ENCODE results near the gene PIP5K1B. TPM values are rescaled to one million over a fixed set of nuclear protein-coding genes. Genes with fewer than 3 reads are reported as not detected.

PIP5K1B gene
- total RNA-seq, 1 experiment from 2014 or later, result 5.2 TPM

DNA sequence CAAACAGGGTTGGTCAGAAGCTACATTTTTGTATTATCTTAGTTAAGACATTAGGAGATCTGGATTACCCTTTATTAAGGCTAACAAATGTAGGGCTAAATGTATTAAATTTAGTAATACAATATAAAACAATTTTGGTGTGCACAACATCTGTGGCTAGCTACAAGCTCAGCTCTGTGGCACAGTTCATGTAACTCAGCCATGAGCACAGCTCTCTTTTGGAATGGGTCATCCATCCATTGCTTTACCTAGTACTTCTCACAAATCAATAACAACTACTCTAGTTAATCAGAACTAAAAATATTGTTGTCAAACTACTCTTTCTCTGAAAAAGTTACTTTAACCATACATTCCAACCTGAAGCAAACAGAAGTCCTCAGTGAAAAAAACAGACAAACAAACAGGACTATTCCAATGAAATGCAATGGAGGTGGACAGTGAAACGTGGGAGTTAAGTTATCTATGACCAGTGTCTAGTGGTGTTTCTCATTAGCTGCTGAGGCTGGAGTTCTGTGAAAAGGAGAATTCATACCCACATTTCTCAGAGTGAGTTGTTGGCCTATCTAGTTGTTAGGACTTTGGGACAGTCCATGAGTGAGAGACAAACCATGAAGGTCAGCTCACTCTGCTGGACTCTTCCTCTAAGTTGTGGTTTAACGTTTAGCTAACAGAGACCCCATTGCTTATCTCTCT lies 55.1 kb downstream of the PIP5K1B start:
- DNase-seq (ENCODE audit: low spot score) (no peak), ATAC-seq (no peak)
- POLR2A ChIA-PET, result no interaction called here
- Mint-ChIP-seq H3K27ac (no peak overlapping the region), H3K36me3 (peaks cover 9% of the 10 kb centered on the region; the same call in 1 of the 2 replicates), H3K4me3 (no peak overlapping the region), H3K4me1 (peaks cover 21% of the 10 kb centered on the region), H3K9me3 (peaks cover 22% of the 10 kb centered on the region), H3K27me3 (ENCODE audit: low read depth) (no peaks in the 10 kb centered on the region)
- CTCF ChIA-PET, result interaction anchor here (0.6 kb wide), 1 partner anchor 192 kb away, joined by 4 read pairs; no protein-coding TSS in a partner anchor
- TF ChIP-seq E2F1 (CRISPR knock-in tag; IDR thresholded peaks at IDR 0.05), result no peak
- no peak for TF ChIP-seq MAX (CRISPR knock-in tag; IDR thresholded peaks at IDR 0.05)
- no peak for TF ChIP-seq ZNF263 (CRISPR knock-in tag; IDR thresholded peaks at IDR 0.05; ENCODE audit: low read depth)
- no peak for TF ChIP-seq ATF1 (CRISPR knock-in tag; IDR thresholded peaks at IDR 0.05)
- TF ChIP-seq FOXJ3 (CRISPR knock-in tag; IDR thresholded peaks at IDR 0.05; ENCODE audit: borderline replicate concordance), result no peak
- TF ChIP-seq, protein P1, sequence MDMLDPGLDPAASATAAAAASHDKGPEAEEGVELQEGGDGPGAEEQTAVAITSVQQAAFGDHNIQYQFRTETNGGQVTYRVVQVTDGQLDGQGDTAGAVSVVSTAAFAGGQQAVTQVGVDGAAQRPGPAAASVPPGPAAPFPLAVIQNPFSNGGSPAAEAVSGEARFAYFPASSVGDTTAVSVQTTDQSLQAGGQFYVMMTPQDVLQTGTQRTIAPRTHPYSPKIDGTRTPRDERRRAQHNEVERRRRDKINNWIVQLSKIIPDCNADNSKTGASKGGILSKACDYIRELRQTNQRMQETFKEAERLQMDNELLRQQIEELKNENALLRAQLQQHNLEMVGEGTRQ (CRISPR knock-in tag; IDR thresholded peaks at IDR 0.05), result no peak
- no peak for TF ChIP-seq ZSCAN18 (CRISPR knock-in tag; IDR thresholded peaks at IDR 0.05)

GRCh38 chr9:68760674-68761333 lies 55.8 kb downstream of the PIP5K1B start:
- DNase-seq (ENCODE audit: low spot score), result no peak
- Mint-ChIP-seq H3K4me3 (no peak overlapping the region), H3K36me3 (peaks cover 9% of the 10 kb centered on the region; the same call in 1 of the 2 replicates), H3K27ac (no peak overlapping the region), H3K4me1 (peaks cover 14% of the 10 kb centered on the region), H3K9me3 (peaks cover 22% of the 10 kb centered on the region), H3K27me3 (ENCODE audit: low read depth) (no peaks in the 10 kb centered on the region)
- ChIA-PET CTCF (no interaction called here), POLR2A (no interaction called here)
- ATAC-seq, result no peak
- TF ChIP-seq, protein P2, sequence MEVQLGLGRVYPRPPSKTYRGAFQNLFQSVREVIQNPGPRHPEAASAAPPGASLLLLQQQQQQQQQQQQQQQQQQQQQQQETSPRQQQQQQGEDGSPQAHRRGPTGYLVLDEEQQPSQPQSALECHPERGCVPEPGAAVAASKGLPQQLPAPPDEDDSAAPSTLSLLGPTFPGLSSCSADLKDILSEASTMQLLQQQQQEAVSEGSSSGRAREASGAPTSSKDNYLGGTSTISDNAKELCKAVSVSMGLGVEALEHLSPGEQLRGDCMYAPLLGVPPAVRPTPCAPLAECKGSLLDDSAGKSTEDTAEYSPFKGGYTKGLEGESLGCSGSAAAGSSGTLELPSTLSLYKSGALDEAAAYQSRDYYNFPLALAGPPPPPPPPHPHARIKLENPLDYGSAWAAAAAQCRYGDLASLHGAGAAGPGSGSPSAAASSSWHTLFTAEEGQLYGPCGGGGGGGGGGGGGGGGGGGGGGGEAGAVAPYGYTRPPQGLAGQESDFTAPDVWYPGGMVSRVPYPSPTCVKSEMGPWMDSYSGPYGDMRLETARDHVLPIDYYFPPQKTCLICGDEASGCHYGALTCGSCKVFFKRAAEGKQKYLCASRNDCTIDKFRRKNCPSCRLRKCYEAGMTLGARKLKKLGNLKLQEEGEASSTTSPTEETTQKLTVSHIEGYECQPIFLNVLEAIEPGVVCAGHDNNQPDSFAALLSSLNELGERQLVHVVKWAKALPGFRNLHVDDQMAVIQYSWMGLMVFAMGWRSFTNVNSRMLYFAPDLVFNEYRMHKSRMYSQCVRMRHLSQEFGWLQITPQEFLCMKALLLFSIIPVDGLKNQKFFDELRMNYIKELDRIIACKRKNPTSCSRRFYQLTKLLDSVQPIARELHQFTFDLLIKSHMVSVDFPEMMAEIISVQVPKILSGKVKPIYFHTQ (CRISPR knock-in tag; IDR thresholded peaks at IDR 0.05), result no peak
- TF ChIP-seq JUN (CRISPR knock-in tag; IDR thresholded peaks at IDR 0.05), result no peak
- TF ChIP-seq FOXK1 (CRISPR knock-in tag; IDR thresholded peaks at IDR 0.05), result no peak
- no peak for TF ChIP-seq CREB1 (CRISPR knock-in tag; IDR thresholded peaks at IDR 0.05)
- TF ChIP-seq, protein P3, sequence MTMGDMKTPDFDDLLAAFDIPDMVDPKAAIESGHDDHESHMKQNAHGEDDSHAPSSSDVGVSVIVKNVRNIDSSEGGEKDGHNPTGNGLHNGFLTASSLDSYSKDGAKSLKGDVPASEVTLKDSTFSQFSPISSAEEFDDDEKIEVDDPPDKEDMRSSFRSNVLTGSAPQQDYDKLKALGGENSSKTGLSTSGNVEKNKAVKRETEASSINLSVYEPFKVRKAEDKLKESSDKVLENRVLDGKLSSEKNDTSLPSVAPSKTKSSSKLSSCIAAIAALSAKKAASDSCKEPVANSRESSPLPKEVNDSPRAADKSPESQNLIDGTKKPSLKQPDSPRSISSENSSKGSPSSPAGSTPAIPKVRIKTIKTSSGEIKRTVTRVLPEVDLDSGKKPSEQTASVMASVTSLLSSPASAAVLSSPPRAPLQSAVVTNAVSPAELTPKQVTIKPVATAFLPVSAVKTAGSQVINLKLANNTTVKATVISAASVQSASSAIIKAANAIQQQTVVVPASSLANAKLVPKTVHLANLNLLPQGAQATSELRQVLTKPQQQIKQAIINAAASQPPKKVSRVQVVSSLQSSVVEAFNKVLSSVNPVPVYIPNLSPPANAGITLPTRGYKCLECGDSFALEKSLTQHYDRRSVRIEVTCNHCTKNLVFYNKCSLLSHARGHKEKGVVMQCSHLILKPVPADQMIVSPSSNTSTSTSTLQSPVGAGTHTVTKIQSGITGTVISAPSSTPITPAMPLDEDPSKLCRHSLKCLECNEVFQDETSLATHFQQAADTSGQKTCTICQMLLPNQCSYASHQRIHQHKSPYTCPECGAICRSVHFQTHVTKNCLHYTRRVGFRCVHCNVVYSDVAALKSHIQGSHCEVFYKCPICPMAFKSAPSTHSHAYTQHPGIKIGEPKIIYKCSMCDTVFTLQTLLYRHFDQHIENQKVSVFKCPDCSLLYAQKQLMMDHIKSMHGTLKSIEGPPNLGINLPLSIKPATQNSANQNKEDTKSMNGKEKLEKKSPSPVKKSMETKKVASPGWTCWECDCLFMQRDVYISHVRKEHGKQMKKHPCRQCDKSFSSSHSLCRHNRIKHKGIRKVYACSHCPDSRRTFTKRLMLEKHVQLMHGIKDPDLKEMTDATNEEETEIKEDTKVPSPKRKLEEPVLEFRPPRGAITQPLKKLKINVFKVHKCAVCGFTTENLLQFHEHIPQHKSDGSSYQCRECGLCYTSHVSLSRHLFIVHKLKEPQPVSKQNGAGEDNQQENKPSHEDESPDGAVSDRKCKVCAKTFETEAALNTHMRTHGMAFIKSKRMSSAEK (CRISPR knock-in tag; IDR thresholded peaks at IDR 0.05; ENCODE audit: borderline replicate concordance), result no peak
- TF ChIP-seq GABPB1 (CRISPR knock-in tag; IDR thresholded peaks at IDR 0.05), result no peak
- no peak for TF ChIP-seq ZNF263 (CRISPR knock-in tag; IDR thresholded peaks at IDR 0.05; ENCODE audit: low read depth)
- no peak for TF ChIP-seq STAT6 (CRISPR knock-in tag; conservative IDR thresholded peaks at IDR 0.05; ENCODE audit: low read depth)
- no peak for TF ChIP-seq ELF4 (CRISPR knock-in tag; IDR thresholded peaks at IDR 0.05; ENCODE audit: low read depth)
- no peak for TF ChIP-seq EMX1 (CRISPR knock-in tag; IDR thresholded peaks at IDR 0.05)
- no peak for TF ChIP-seq NR2C2 (CRISPR knock-in tag; IDR thresholded peaks at IDR 0.05)
- no peak for TF ChIP-seq ZNF138 (CRISPR knock-in tag; conservative IDR thresholded peaks at IDR 0.05)
- no peak for TF ChIP-seq PRRX2 (CRISPR knock-in tag; IDR thresholded peaks at IDR 0.05)
- TF ChIP-seq NR3C1 (CRISPR knock-in tag; conservative IDR thresholded peaks at IDR 0.05; ENCODE audit: low read depth), result no peak

Data from WTC11 (cell line).